GM20000 (cell line): Measurements from ENCODE around the gene PRSS33.

Experiments used
- DNase-seq: peaks from one replicate; pipeline ENCODE4 v3.0.0; 2012; ENCODE audit warnings: low spot score
- CTCF ChIP-seq: IDR thresholded peaks from 2 replicates; pipeline ENCODE4 v1.5.1; 2012; ENCODE audit warnings: mild to moderate bottlenecking, control low read depth; ENCODE audit errors: extremely low read depth, missing control alignments

The PRSS33 gene

DNA sequence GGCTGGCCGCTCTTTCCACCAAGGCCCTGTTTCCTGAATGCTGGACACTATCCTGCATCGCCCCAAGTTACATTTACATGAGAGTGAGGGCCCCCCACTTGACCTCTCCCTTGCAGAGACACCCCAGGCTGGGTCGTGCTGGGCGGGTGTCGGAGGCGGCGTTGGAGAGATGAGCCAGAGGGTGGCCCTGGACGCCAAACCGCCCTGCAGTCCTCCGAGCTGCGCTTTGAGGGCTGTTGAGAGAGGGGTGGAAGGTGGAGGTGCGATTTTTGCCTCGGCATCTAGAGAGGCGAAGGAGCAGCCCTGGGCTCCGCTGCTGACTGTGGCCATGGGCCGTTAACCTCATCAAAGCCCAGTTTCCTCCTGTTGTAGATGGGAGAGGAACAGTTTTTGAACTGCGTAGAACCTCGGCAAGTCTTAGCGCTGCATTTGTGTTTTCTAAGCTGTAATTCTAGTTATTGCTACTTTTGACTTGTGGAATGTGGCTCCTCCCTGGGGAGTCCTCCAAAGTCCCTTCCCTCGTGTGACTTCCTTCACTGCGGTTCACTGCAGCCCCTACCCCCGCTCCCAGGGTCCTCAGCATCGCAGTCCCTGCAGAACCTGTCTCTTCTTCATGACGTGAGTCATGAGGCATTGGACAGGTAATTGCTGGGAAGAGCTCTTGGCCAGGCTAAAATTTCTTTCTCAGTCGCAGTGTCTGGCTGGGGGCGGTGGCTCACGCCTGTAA lies 9.3 kb downstream of the PRSS33 start:
- DNase-seq = peak; percentile 55
- no peak for TF ChIP-seq CTCF

- DNase-seq = peak; percentile 99
- no peak for TF ChIP-seq CTCF
Measured at GRCh38 chr16:2777231-2777902, 10.0 kb downstream of the PRSS33 start, which contains the start of gene ELOB. Gene ELOB, minus strand, starts transcription at chr16:2777280. Its CDS starts 41 bp downstream, at chr16:2777239.

DNA sequence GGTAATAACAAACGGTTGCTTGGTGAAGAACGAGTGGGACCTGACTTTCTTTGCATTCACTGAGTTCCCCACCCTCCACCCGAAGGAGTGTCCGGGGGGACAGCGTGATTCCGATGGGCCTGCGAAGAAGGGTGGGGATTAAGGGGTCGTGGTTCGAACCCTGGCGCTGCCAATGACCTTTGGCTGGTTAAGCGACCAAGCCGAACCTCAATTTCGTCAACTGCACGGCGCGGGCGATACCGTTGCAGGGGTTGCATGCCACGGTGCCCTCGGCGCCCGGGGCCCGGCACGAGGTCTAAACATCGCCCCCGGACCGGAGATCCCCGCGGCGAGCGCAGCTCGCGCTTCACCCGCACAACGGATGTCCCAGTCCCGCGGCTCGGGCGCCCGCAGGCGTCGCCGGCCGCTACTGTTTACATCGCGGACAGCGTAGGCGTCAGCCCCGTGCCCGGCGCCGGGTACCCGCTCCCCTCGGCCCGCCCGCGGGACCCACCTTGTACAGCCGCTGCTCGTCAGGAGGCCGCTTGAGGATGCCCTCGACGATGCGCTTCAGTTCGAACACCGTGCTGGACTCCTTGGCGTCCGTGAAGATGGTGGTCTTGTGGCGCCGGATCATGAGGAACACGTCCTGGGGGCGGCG lies 10.7 kb downstream of the PRSS33 start:
- no peak for TF ChIP-seq CTCF
- peak; percentile 66 for DNase-seq

DNA sequence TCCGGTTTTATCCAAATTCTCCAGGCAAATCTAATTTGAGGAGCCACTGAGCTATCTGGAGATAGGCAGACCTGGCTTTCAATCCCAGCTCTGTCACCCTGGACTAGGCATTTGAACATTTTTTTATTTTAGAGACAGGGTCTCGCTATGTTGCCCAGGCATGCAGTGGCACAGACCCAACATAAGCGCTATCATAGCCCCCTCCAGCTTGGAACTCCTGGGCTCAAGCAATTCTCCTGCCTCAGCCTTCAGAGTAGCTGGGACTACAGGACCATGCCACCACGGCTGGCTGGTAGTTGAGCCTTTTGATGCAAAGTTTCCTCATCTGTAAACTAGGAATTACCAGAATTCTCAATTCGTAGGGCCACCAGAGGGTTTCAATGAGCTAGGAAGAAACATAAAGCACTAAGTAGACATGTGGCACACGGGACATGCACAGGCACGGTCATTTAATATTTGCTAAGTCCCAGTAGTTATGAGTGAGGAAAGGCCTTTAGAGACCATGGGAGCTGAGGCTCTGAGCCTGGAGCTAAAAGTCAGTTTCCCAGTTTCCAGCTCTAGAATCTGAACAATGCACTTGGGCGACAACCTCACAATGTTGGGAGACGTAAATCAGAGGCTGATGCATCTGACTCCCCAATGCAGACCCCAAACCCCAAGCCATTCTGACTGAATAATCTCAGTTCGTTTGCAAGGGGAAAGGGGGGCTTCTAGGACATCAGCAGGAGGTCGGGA lies 11.4 kb downstream of the PRSS33 start:
- TF ChIP-seq CTCF = no peak
- DNase-seq = no peak

GRCh38 chr16:2775131-2775716 lies 12.1 kb downstream of the PRSS33 start:
- no peak for DNase-seq

GRCh38 chr16:2774161-2774891 lies 13.0 kb downstream of the PRSS33 start:
- DNase-seq = no peak
- TF ChIP-seq CTCF = no peak

More at GRCh38 chr16:2775131-2775716, 12.1 kb downstream of the PRSS33 start:
- no peak for TF ChIP-seq CTCF
